Measurements from ENCODE around the gene ITIH4. TPM values are rescaled to one million over a fixed set of nuclear protein-coding genes. Genes with fewer than 3 reads are reported as not detected.
A peak's percentile ranks its signal among the peaks of the same experiment; 100 is the strongest.

The ITIH4 gene
- total RNA-seq, 1 donor from 2014 or later: 3.6 TPM

DNA sequence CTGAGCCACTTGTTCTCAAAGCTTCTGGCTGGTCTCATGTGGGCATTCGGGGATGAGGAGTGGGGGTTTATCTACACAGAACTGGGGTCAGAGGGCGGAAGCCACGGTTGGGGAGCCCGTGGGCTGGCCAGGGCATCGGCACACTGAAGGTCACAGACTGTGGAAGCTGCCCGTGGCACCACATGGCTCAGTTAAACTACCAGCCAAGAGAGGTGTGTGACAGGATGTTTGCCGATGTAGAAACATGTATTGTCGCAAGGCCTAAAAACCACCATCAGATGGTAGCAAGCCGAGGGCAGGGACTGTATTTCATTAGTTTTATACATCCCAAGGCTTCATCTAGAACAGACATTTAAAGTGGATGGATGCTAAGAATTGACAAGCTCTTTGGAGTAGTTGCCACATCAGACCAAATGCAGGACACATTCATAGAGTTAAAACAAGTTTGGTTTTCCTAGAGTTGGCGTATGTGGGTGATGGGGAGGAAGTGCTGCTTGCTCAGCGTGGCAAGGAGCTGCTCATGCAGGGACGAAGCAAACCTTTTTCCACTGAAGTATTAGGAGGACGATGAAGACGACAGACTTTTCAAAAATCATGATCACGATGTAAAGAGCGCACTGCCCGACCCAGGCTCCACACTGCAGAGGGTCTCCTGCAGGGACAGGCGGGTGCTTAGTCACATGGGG, 14.0 kb upstream of the ITIH4 start:
- Mint-ChIP-seq H3K27me3 (no peaks in the 10 kb centered on the region), H3K4me1 (peaks cover 5% of the 10 kb centered on the region), H3K36me3 (ENCODE audit: low read depth) (peaks cover 8% of the 10 kb centered on the region), H3K9me3 (no peaks in the 10 kb centered on the region), H3K27ac (no peak overlapping the region), H3K4me3 (no peak overlapping the region)
- intact Hi-C loops (cut with micrococcal nuclease): no loop called here
- DNase-seq: no peak

DNA sequence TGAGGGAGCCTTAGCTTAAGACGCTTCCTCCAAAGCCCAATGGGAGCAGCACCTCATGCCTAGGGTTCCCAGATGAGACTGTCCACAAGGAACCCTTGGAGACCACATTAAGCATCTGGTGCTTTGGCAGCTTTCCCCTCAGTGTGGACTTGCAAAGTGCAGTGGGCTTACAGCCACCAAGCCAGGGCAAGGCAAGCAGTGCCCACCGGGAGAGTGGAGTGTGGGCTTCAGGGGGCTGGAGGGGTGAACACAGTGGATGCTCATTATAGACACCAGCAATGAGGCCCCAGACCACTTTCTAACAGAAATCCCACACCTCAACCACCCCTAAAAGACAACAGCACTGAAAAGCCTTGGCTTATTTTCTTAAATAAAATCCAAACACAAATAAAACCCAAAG, 13.4 kb upstream of the ITIH4 start:
- Mint-ChIP-seq H3K4me3 (no peak overlapping the region), H3K27ac (no peak overlapping the region)

DNA sequence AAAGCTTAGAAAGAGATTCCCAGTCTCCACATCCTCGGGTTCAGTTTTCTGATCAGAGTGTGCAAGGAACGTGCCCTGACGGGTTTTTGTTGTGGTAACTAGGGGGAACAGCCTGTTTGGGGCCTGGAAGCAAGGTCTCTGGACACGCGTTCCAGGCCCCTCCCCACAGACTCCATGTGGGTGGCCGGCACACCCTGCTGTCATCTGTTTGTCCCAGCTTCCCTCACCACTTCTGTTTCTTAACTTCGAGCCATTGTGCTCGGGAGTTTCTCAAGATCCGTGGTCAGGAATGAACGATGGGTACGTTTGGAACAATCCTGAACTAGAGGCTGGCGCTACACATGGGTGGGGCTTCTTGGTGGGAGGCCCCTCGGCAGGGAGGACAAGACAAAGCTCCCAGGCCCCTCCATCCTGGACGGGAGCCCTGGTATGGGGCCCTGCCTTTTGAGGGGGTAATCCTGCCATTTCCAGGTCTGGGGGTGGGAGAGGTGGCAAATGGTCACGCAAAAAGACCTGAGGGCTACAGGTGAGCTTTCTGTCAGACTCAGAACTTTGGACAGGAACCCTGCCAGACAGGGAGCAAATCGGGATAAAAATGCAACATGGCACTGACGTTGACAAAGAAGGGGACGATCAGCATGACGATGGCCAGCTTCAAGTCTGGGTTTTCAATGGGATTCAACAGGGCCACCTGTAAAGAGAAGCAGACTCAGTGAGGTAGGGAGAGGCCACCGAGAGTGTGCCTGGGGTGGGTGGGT, 12.8 kb upstream of the ITIH4 start:
- H3K9me3 Mint-ChIP-seq: no peaks in the 10 kb centered on the region
- intact Hi-C loops (cut with micrococcal nuclease): no loop called here
- no peak for DNase-seq
- no peak overlapping the region for H3K4me3 Mint-ChIP-seq
- H3K36me3 Mint-ChIP-seq (ENCODE audit: low read depth): peaks cover 8% of the 10 kb centered on the region
- no peak overlapping the region for H3K27ac Mint-ChIP-seq
- peaks cover 15% of the 10 kb centered on the region for H3K4me1 Mint-ChIP-seq
- H3K27me3 Mint-ChIP-seq: no peaks in the 10 kb centered on the region

More for the DNA sequence above, 13.4 kb upstream of the ITIH4 start:
- no peaks in the 10 kb centered on the region for H3K27me3 Mint-ChIP-seq
- peaks cover 9% of the 10 kb centered on the region for H3K4me1 Mint-ChIP-seq
- H3K9me3 Mint-ChIP-seq: no peaks in the 10 kb centered on the region
- H3K36me3 Mint-ChIP-seq (ENCODE audit: low read depth): peaks cover 8% of the 10 kb centered on the region
- no peak for DNase-seq
- intact Hi-C loops (cut with micrococcal nuclease): no loop called here

DNA sequence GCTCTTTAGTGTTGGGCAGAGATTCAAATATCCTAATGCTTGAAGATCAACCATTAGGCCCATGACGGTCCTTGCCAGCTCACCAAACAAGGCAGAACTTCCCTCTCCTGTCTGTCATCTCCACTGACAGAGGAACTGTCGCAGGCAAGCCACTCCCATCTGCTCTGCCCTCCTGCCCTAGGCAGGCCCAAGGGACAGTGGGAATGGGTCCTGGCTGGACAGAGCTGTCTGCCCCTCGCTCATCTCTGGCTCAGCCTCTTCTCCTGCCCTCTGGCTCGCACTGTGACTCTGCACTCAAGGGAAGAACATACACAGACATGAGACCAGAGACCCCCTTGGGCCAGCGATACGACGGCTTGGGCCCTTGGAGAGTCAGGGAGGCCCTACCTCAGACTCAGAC, 12.0 kb upstream of the ITIH4 start:
- H3K4me3 Mint-ChIP-seq: no peak overlapping the region
- H3K36me3 Mint-ChIP-seq (ENCODE audit: low read depth): peaks cover 10% of the 10 kb centered on the region
- H3K27ac Mint-ChIP-seq: no peak overlapping the region
- intact Hi-C loops (cut with micrococcal nuclease): no loop called here
- H3K9me3 Mint-ChIP-seq: no peaks in the 10 kb centered on the region
- H3K27me3 Mint-ChIP-seq: no peaks in the 10 kb centered on the region
- DNase-seq: no peak
- H3K4me1 Mint-ChIP-seq: peaks cover 24% of the 10 kb centered on the region

DNA sequence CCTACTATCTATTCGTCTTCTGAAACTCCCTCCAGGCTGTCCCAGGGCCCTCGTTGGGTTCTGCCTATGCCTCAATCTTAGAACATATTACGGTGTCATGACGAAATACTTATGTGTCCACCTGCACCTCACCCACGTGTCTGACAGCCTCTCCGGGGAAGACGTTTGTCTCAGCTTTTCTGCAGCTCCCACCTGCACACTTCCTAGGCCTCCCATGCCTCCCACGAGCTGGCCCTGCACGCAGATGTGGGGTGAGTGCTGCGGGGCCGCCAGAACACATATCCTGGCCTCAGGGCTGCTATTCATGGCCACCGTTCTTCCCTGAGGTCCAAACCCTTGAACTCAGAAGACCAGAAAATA, 11.5 kb upstream of the ITIH4 start:
- intact Hi-C loops (cut with micrococcal nuclease): no loop called here
- H3K9me3 Mint-ChIP-seq: no peaks in the 10 kb centered on the region
- H3K4me1 Mint-ChIP-seq: peaks cover 26% of the 10 kb centered on the region
- H3K27me3 Mint-ChIP-seq: no peaks in the 10 kb centered on the region
- H3K36me3 Mint-ChIP-seq (ENCODE audit: low read depth): peaks cover 10% of the 10 kb centered on the region
- H3K27ac Mint-ChIP-seq: no peak overlapping the region
- DNase-seq: no peak
- no peak overlapping the region for H3K4me3 Mint-ChIP-seq

DNA sequence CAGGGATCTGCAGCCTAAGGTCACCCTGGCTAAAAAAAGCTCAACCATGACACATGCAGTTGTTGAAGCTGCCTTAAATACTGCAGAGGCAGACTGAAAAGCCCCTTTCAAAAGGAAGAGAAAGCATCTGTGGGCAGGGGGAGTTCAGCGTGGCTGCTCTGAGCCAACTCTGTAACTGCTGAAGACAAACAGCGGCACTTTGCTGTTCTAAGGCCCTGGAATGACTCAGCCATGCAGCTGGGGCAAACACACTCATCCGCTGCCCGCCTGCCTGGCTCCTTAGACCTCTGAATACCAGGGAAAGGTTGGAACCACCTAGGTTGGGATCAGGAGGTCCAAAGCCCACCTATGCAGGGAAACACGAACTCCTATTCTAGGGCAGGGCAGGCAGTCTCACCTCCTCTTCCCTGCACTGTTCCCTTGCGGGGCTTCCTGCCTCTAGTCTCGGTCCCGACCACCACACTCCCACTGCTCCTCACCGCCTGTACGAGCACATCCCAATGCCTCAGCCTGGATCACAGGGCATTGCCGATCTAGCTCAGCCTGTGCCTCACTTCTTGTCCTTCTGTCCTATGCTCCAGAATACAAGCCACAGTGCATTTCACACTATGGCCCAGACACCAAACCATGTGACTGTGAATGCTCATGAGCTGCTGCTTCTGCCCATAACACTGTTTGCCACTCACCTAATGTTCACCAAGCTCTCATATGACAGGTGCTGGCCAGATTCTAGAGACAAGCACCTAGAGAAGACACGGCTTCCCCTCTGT, 10.9 kb upstream of the ITIH4 start:
- DNase-seq: no peak
- no peak overlapping the region for H3K4me3 Mint-ChIP-seq
- peaks cover 10% of the 10 kb centered on the region for H3K36me3 Mint-ChIP-seq (ENCODE audit: low read depth)
- peaks cover 29% of the 10 kb centered on the region for H3K4me1 Mint-ChIP-seq
- H3K9me3 Mint-ChIP-seq: no peaks in the 10 kb centered on the region
- no peaks in the 10 kb centered on the region for H3K27me3 Mint-ChIP-seq
- intact Hi-C loops (cut with micrococcal nuclease): no loop called here
- H3K27ac Mint-ChIP-seq: no peak overlapping the region

DNA sequence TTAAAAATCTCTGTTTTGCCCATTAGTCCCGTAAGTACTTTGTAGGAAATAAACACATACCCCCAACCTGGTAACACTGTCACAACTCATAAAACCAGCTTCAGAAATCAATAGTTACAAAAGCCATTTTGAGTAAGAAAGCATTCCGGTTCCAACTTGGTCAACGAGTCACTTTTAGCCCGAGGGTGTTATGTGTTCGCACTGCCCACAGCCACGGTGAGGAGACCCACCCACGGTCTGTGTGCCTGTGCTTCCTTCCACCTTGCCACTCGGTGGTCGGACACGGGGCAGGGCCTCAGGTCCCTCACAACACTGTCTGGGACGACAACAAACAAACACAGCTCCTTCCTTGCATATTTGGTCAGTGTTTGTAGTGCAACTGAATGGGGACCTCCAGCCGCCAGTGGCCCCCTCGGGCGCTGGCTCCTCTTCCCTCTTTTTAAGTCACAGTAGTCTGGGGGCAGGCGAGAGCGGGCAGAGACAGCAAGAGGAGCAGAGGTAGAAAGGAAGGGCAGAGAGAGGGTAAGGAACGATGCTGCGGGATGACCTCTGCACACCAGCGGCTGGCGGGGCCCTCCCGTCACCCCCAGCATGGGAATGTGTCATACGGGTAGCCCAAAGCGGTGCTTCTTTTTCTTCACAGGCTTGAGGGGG, 9.5 kb upstream of the ITIH4 start:
- Mint-ChIP-seq H3K27me3 (no peaks in the 10 kb centered on the region), H3K4me3 (no peak overlapping the region), H3K27ac (no peak overlapping the region), H3K4me1 (peaks cover 29% of the 10 kb centered on the region), H3K9me3 (no peaks in the 10 kb centered on the region), H3K36me3 (ENCODE audit: low read depth) (peaks cover 10% of the 10 kb centered on the region)
- intact Hi-C loops (cut with micrococcal nuclease): no loop called here
- no peak for DNase-seq

DNA sequence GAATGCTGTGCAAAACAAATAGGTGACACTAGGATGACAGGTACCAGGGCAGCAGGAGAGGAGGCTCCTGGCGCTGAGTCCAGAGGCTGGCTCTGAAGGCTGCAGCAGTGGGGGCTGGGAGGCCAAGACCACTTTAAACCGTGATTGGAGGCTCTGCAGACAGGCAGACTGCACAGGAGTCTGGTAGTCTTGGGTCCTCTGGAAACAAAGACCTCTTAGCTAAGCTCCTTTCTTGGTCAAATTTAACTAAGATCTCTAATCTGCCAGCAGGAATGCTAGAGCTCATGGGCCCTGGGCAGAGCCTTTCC, 8.8 kb upstream of the ITIH4 start:
- no peak overlapping the region for H3K4me3 Mint-ChIP-seq
- intact Hi-C loops (cut with micrococcal nuclease): no loop called here

DNA sequence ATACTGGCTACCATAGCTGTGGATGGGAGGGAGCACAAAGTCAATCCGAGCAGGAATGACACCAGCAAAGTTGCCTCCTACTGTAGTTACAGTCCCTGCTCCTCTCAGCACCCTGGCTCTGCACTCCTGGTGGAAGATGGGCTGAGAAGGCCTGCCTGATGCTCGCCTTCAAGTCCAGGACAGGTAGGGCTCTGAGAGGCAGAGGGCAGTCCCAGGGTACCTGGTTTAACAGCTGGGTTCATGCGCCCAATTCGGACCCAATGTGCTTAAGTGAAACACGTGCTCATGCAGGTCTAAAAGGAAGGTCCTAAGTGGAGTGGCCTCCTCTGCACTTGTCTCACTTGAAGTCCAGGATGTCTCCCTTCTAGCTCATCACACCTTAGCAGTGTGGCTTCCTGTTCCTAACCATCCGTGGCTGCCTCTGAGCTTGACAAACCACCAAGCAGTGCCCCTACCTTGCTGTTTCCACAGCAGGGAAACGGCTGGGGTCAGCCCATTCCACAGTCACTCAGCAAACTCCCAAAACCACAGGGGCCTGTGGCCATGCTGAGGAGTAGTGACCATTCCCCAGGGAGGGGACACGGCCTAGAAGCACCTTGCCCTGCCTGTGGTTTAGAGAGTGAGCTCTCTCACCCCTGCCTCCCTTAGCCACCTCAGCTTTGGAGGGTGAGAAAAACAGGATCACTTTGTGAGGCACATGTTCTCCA, 8.2 kb upstream of the ITIH4 start:
- Mint-ChIP-seq H3K9me3 (no peaks in the 10 kb centered on the region), H3K27ac (no peak overlapping the region), H3K4me3 (no peak overlapping the region), H3K36me3 (ENCODE audit: low read depth) (peaks cover 9% of the 10 kb centered on the region), H3K4me1 (peaks cover 29% of the 10 kb centered on the region), H3K27me3 (no peaks in the 10 kb centered on the region)
- intact Hi-C loops (cut with micrococcal nuclease): no loop called here
- peak; percentile 77 for DNase-seq

More for the DNA sequence above, 8.8 kb upstream of the ITIH4 start:
- DNase-seq: no peak
- no peaks in the 10 kb centered on the region for H3K9me3 Mint-ChIP-seq
- H3K27me3 Mint-ChIP-seq: no peaks in the 10 kb centered on the region
- H3K4me1 Mint-ChIP-seq: peaks cover 29% of the 10 kb centered on the region
- H3K36me3 Mint-ChIP-seq (ENCODE audit: low read depth): peaks cover 9% of the 10 kb centered on the region
- H3K27ac Mint-ChIP-seq: no peak overlapping the region

DNA sequence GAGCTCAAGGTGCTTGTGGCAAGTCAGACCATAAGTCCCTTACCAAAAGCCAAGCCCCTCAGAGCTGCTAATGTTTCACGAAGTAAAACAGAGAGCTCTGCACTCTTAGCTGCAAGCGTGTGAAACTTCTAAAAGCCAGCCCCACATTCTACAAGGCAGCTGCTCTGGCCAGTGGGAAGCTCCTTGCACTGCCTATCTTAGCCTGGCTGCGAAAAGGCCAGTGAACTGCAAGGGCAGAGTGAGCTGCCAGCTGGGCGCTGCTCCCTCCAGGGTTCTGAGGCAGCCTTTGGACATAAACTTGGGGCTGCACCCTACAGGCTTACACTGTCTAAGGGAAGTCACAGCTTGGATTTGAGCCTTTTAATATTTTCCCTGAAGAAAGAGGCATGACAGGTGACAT, 6.5 kb upstream of the ITIH4 start:
- no peak for DNase-seq
- Mint-ChIP-seq H3K27me3 (no peaks in the 10 kb centered on the region), H3K4me1 (peaks cover 29% of the 10 kb centered on the region), H3K9me3 (no peaks in the 10 kb centered on the region), H3K36me3 (ENCODE audit: low read depth) (peaks cover 9% of the 10 kb centered on the region), H3K27ac (no peak overlapping the region), H3K4me3 (no peak overlapping the region)
- intact Hi-C loops (cut with micrococcal nuclease): no loop called here

DNA sequence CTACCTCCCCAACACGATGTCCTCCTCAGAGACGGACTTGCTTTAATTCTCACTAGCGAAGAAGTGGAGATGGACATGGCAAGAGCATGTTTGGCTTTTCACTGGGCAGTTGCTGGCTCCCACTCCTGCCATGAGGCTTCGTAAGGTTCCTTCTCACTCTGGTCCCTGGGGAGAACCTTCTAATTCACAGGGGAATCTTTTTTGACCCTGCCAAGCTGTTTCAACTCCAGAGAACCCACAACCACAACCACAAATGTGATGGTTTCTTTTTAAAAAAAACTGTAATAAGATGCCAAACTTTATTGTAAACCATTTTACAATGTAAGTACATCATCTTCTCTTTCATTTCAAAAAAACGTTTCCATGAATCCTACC, 6.0 kb upstream of the ITIH4 start:
- peaks cover 4% of the 10 kb centered on the region for H3K36me3 Mint-ChIP-seq (ENCODE audit: low read depth)
- intact Hi-C loops (cut with micrococcal nuclease): no loop called here
- H3K4me3 Mint-ChIP-seq: no peak overlapping the region

DNA sequence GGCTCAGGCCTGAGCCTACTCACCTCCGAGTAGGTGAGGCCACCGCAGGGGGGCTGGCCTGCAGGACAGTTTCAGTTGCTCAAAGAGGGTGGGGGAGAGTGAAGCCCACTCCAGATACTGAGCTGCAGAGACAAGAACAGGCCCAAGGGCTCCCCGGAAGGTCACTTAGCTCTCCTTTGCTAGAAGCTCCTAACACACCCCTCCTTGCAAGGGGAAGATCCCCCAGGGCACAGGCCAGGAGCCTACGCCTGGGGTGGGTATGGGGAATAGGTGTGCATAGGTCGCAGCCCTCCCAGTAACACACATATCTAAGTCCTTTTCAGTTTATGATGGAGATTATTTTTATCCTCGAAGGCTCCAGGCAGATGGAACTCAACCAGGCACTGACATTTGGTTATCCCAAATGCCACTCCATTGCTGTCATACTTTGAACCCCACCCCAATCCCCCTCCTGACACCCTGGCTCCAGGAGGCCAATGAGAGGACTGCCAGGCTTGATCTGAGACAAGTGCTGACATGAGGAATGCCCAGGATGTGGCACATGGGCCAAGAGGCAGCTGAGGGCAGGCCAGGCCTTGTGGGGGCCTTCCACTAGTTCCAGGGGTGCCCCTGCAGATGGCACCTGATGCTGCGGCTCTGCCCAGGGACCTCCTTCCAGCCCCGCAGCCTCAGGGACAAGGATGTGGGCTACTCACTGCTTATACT, 5.4 kb upstream of the ITIH4 start:
- no peaks in the 10 kb centered on the region for H3K9me3 Mint-ChIP-seq
- H3K27me3 Mint-ChIP-seq: no peaks in the 10 kb centered on the region
- H3K4me3 Mint-ChIP-seq: no peak overlapping the region
- peaks cover 34% of the 10 kb centered on the region for H3K4me1 Mint-ChIP-seq
- H3K27ac Mint-ChIP-seq: no peak overlapping the region
- no peak for DNase-seq
- intact Hi-C loops (cut with micrococcal nuclease): no loop called here
- H3K36me3 Mint-ChIP-seq (ENCODE audit: low read depth): peaks cover 4% of the 10 kb centered on the region

More for the DNA sequence above, 6.0 kb upstream of the ITIH4 start:
- no peak overlapping the region for H3K27ac Mint-ChIP-seq
- H3K27me3 Mint-ChIP-seq: no peaks in the 10 kb centered on the region
- no peaks in the 10 kb centered on the region for H3K9me3 Mint-ChIP-seq
- peaks cover 29% of the 10 kb centered on the region for H3K4me1 Mint-ChIP-seq
- DNase-seq: no peak

DNA sequence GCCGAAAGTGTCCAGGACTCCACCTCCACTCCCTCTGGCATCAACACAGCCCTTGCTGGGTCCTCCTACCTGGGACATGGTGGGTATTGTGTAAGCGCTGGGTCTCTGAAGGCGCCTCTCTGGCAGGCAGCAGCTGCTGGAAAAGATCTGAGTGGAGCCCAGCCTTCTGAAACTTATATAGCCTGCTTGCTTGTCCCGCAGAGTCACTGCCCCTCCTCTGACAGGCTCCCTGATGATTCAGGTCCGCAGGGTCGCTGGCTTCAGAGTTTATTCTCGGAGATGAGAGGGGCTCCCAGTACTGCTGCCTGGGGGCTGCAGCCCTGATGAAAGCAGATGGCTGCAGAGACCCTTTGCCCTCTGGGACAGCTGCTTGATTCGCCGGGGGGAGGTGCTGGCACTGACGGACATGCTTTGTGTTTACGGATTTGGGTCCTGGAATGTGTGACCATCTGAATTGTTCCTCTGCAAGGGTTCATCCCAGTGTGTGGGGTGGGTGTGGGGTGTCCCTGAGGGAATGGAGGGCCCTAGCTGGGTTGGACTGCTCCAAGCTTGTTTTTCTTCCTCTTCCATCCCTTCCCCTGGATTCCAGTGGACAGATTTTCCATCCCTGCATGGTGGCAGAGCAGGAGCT, 4.5 kb upstream of the ITIH4 start, which contains the start of gene MUSTN1:
Gene MUSTN1, minus strand, starts transcription at position 149 of the 631 bp plus-strand sequence. Its CDS starts 71 bp downstream, at position 78.
- no peak within 1 kb of the TSS for H3K27ac Mint-ChIP-seq
- H3K9me3 Mint-ChIP-seq: no peaks in the 10 kb centered on the region
- H3K27me3 Mint-ChIP-seq: no peaks in the 10 kb centered on the region
- peaks cover 2% of the 10 kb centered on the region for H3K36me3 Mint-ChIP-seq (ENCODE audit: low read depth)
- intact Hi-C loops (cut with micrococcal nuclease): no loop called here
- H3K4me3 Mint-ChIP-seq: no peak within 1 kb of the TSS
- no peak for DNase-seq
- peaks cover 31% of the 10 kb centered on the region for H3K4me1 Mint-ChIP-seq
